ENCODE data around the gene AGFG2.

- TF ChIP-seq CTCF (conservative IDR thresholded peaks at IDR 0.05; ENCODE audit: low read depth, low read length), result no peak
- no peak for TF ChIP-seq POLR2A (IDR thresholded peaks at IDR 0.05; ENCODE audit: low read depth, low read length)
- TF ChIP-seq MAZ (IDR thresholded peaks at IDR 0.05; ENCODE audit: borderline replicate concordance, low read depth, low read length), result no peak
- TF ChIP-seq CEBPB (IDR thresholded peaks at IDR 0.05; ENCODE audit: low read depth, low read length), result no peak
- TF ChIP-seq, protein P1, sequence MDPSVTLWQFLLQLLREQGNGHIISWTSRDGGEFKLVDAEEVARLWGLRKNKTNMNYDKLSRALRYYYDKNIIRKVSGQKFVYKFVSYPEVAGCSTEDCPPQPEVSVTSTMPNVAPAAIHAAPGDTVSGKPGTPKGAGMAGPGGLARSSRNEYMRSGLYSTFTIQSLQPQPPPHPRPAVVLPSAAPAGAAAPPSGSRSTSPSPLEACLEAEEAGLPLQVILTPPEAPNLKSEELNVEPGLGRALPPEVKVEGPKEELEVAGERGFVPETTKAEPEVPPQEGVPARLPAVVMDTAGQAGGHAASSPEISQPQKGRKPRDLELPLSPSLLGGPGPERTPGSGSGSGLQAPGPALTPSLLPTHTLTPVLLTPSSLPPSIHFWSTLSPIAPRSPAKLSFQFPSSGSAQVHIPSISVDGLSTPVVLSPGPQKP (IDR thresholded peaks at IDR 0.05; ENCODE audit: borderline replicate concordance, low read depth, low read length), result no peak
- TF ChIP-seq RCOR1 (IDR thresholded peaks at IDR 0.05; ENCODE audit: insufficient replicate concordance, low read length), result no peak
- no peak for TF ChIP-seq NFE2L2 (IDR thresholded peaks at IDR 0.05; ENCODE audit: low read depth, low read length)
- TF ChIP-seq SMC3 (IDR thresholded peaks at IDR 0.05; ENCODE audit: low read depth, low read length), result no peak
- no peak for TF ChIP-seq MXI1 (IDR thresholded peaks at IDR 0.05; ENCODE audit: borderline replicate concordance, low read depth, low read length)
- TF ChIP-seq MAFK (IDR thresholded peaks at IDR 0.05; ENCODE audit: low read depth, low read length), result no peak
- TF ChIP-seq RAD21 (IDR thresholded peaks at IDR 0.05; ENCODE audit: low read length), result no peak
These were observed 5.4 kb downstream of the AGFG2 start for GRCh38 chr7:100544386-100544785.
